ENCODE results near the gene TYMP. TPM values are rescaled to one million over a fixed set of nuclear protein-coding genes. Genes with fewer than 3 reads are reported as not detected.

TYMP gene
- total RNA-seq, 1 donor from 2014 or later = 13.1 TPM

- no peak for TF ChIP-seq CTCF (conservative IDR thresholded peaks at IDR 0.05; ENCODE audit: low read depth, low read length)
- DNase-seq (ENCODE audit: low read depth) = no peak
- H3K4me3 ChIP-seq (ENCODE audit: low read depth, low read length) = no peak overlapping the region
These were observed 26.2 kb downstream of the TYMP start for GRCh38 chr22:50503475-50504145.

DNA sequence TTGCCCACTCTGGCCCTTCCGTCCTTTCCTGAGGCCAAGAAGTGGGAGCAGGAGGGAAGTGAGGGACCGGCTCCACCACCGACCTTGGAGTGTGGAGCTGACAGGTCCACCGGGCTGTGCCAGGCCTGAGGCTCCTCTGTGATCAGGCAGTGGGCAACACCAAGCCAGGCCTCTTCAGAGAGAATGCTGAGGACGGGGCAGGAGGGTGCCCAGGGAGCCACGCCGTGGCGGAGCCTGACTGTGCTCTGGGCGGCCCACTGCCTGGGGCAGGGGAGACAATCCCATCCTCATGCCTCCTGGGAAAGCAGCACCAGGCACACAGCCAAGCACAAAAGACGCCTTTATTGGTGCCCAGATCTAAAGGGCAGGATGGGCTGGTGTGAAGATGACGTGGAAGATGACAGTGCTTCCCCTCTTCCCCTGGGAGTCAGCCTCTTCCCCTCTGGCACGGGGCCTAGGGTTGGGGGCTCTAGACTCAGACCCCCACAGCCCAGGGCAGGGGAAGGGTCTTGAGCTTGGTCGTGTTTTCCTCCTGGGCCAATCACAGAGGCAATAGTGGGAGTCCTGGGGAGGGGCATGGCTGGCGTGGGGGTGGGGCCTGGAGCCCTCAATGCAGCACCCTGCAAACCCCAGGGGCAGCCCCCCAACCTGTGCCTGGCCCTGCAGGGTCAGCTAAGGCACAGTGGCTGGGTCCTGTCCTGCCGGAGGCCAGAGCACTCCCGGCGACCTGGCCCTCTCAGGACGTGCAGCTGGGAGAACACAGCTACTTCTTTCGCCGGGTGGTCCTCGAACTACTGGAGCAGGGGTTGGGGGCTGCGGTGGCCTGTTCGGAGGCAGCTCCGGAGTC is 27.0 kb downstream of the TYMP start:
- no peak for DNase-seq (ENCODE audit: low read depth)
- H3K4me3 ChIP-seq (ENCODE audit: low read depth, low read length) = no peak overlapping the region
- no peak for TF ChIP-seq CTCF (conservative IDR thresholded peaks at IDR 0.05; ENCODE audit: low read depth, low read length)

GRCh38 chr22:50502096-50502495 is 27.7 kb downstream of the TYMP start:
- no peak for TF ChIP-seq CTCF (conservative IDR thresholded peaks at IDR 0.05; ENCODE audit: low read depth, low read length)
- no peak overlapping the region for H3K4me3 ChIP-seq (ENCODE audit: low read depth, low read length)
- DNase-seq (ENCODE audit: low read depth) = no peak

DNA sequence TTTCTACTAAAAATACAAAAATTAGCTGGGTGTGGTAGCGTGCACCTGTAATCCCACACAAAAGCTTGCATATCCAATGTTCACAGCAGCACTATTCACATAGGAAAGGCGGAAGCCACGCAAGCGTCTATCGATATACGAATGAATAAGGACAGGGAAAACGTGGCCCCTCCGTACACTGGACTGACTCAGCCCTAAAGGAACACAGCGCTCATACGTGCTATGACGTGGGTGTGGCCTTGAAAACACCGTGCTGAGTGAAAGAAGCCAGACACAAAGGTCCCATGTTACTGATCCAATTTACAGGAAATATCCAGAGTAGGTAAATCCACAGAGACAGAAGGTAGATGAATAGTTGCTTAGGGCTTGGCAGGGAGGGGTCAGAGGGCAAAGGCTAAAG is 29.4 kb downstream of the TYMP start:
- no peak for TF ChIP-seq CTCF (conservative IDR thresholded peaks at IDR 0.05; ENCODE audit: low read depth, low read length)
- no peak for DNase-seq (ENCODE audit: low read depth)
- no peak overlapping the region for H3K4me3 ChIP-seq (ENCODE audit: low read depth, low read length)

- peak overlapping the region; percentile 12 for H3K4me3 ChIP-seq (ENCODE audit: low read depth, low read length)
- TF ChIP-seq CTCF (conservative IDR thresholded peaks at IDR 0.05; ENCODE audit: low read depth, low read length) = peak; percentile 82
- no peak for DNase-seq (ENCODE audit: low read depth)
These were observed 31.4 kb downstream of the TYMP start for GRCh38 chr22:50498322-50498890.

DNA sequence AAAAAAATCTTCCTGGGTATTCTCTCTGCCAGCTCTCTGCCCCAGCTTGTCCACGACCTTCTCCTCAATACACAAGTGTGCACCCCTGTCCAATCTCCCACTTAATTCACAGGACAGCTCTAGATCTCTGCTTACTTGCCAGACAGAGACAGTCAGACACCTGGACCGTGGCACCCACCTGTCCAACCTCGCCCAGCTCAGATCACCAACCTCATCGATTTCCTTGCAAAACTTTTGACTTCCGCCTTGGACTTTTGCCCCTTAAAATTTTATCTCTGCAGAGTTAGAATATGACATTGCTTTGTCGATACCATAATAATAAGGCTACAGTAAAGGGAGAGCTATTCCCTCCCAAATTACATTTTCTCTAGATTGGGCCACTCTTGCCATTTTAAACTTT is 32.7 kb downstream of the TYMP start:
- no peak for TF ChIP-seq CTCF (conservative IDR thresholded peaks at IDR 0.05; ENCODE audit: low read depth, low read length)
- DNase-seq (ENCODE audit: low read depth) = no peak
- H3K4me3 ChIP-seq (ENCODE audit: low read depth, low read length) = no peak overlapping the region
